Liver (tissue), 3 donors: ENCODE measurements around the gene CHTF18.

Experiments
- ATF3 ChIP-seq: IDR thresholded peaks from 2 replicates; pipeline ENCODE4 v1.6.1; 2016; ENCODE audit warnings: antibody characterized with exemption
- CTCF ChIP-seq: fragments of 150-350 bp; IDR thresholded peaks from 2 replicates; pipeline ENCODE4 v1.5.1; 2017; ENCODE audit warnings: improper control_type of control experiment, low read depth, low read length; ENCODE audit not compliant: missing input control
- GABPA ChIP-seq, 2 donors: IDR thresholded peaks in 1 of 2; conservative IDR thresholded peaks in 1 of 2; 2 replicates each; pipeline ENCODE4 v1.6.1; 2016; ENCODE audit warnings: antibody characterized with exemption in 2 of 2, mild to moderate bottlenecking in 1 of 2, moderate library complexity in 1 of 2
- HNF4G ChIP-seq: IDR thresholded peaks from 2 replicates; pipeline ENCODE4 v1.6.1; 2016; ENCODE audit warnings: antibody characterized with exemption
- JUND ChIP-seq, 2 donors: IDR thresholded peaks; 2 replicates each; pipeline ENCODE4 v1.6.1; 2016; ENCODE audit warnings: antibody characterized with exemption in 2 of 2
- RAD21 ChIP-seq, 2 donors: IDR thresholded peaks; 2 replicates each; pipeline ENCODE4 v1.6.1; 2016; ENCODE audit warnings: antibody characterized with exemption in 2 of 2, mild to moderate bottlenecking in 2 of 2
- SP1 ChIP-seq: IDR thresholded peaks from 2 replicates; pipeline ENCODE4 v1.6.1; 2018; ENCODE audit warnings: antibody characterized with exemption, mild to moderate bottlenecking
- TAF1 ChIP-seq: conservative IDR thresholded peaks from 2 replicates; pipeline ENCODE4 v1.6.1; 2016; ENCODE audit warnings: antibody characterized with exemption, mild to moderate bottlenecking
- YY1 ChIP-seq: IDR thresholded peaks from 2 replicates; pipeline ENCODE4 v1.6.1; 2016; ENCODE audit warnings: antibody characterized with exemption, mild to moderate bottlenecking
- donor health status: healthy.
- donor health status: healthy.

- TF ChIP-seq CTCF (no peak), TAF1 (no peak), RAD21 (IDR thresholded peaks at IDR 0.05) (no peak), ATF3 (no peak), SP1 (no peak), GABPA (IDR thresholded peaks at IDR 0.05 in 1 of 2, conservative IDR thresholded peaks at IDR 0.05 in 1 of 2) (no peak), YY1 (no peak), JUND (IDR thresholded peaks at IDR 0.05) (no peak), HNF4G (no peak)
Measured at GRCh38 chr16:782258-782657, 6.2 kb upstream of the CHTF18 start.
